Mucosa of stomach (tissue), 1 donor: Measurements from ENCODE around the gene TWF1.

Experiments used
- H3K27me3 ChIP-seq: one replicate; pipeline ENCODE4 v1.7.0; 2013; ENCODE audit warnings: mild to moderate bottlenecking, low read length; ENCODE audit not compliant: control insufficient read depth, insufficient read depth
- H3K36me3 ChIP-seq: one replicate; pipeline ENCODE4 v1.7.0; 2013; ENCODE audit warnings: low read length; ENCODE audit not compliant: control insufficient read depth, insufficient read depth
- H3K4me1 ChIP-seq: one replicate; pipeline ENCODE4 v1.7.0; 2013; ENCODE audit warnings: mild to moderate bottlenecking, low read length; ENCODE audit not compliant: control insufficient read depth, insufficient read depth
- H3K4me3 ChIP-seq: one replicate; pipeline ENCODE4 v1.7.0; 2013; ENCODE audit warnings: low read length
- H3K9ac ChIP-seq: one replicate; pipeline ENCODE4 v1.7.0; 2013; ENCODE audit warnings: mild to moderate bottlenecking, low read length, moderate library complexity
- H3K9me3 ChIP-seq: one replicate; pipeline ENCODE4 v1.7.0; 2013; ENCODE audit warnings: mild to moderate bottlenecking, low read length, moderate library complexity; ENCODE audit not compliant: control insufficient read depth
- donor health status: Pancreatic carcinoma.

Gene TWF1

DNA sequence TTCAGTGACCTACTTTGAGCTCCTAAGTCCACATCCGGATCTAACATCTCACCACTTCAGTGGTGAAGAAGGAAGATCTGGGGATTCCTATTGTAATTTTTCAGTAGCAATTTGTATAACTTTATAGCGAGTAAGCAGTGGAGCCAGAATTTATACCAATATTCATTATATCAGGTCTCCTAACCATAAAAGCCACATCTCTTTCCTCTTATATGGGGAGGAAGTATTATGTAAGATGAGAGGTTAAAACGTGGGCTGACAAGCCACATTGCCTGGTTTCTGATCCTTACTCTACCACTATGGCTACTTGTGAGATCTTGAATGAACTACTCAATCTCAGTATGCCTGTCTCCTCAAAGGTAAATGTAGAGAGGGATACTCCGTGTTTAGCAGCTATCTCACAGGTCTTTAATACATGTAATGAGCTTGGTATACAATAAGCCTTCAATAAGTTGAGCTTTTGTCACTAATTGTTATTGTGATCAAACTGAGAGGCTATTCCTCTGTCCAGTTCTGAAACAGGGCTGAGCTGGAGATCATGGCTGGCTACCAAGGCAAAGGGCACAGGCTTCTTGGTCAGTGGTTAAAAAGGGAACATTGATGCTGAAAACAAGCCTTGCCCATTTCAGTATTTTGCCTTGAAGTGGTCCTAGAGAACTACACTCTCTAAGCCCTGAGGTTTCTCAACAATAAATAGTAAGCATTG lies 26.5 kb upstream of the TWF1 start:
- H3K27me3 ChIP-seq = no peaks in the 10 kb centered on the region
- peaks cover 13% of the 10 kb centered on the region for H3K4me1 ChIP-seq
- no peaks in the 10 kb centered on the region for H3K36me3 ChIP-seq
- no peak overlapping the region for H3K4me3 ChIP-seq
- H3K9me3 ChIP-seq = no peaks in the 10 kb centered on the region
- H3K9ac ChIP-seq = no peak overlapping the region

DNA sequence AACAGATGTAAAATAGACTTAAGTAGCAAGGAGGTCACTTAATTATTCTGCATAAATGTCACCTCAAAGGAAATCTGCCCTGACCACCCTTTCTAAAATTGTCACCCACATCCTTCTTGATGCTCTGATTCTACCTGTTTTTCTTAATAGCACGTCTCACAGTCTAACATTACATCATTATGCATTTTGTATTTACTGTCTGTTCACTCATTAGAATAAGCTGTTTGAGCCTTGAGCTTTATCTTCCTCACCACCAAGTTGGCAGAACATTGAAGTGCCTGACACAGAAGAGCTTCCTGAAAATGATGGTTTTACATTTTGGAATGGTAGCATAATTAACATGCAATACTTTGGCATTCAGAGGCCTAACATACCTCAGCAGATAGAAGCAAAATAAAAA lies 21.0 kb upstream of the TWF1 start:
- Histone ChIP-seq H3K27me3 (no peaks in the 10 kb centered on the region), H3K4me3 (no peak overlapping the region), H3K9ac (no peak overlapping the region), H3K9me3 (no peaks in the 10 kb centered on the region), H3K36me3 (no peaks in the 10 kb centered on the region), H3K4me1 (no peaks in the 10 kb centered on the region)

DNA sequence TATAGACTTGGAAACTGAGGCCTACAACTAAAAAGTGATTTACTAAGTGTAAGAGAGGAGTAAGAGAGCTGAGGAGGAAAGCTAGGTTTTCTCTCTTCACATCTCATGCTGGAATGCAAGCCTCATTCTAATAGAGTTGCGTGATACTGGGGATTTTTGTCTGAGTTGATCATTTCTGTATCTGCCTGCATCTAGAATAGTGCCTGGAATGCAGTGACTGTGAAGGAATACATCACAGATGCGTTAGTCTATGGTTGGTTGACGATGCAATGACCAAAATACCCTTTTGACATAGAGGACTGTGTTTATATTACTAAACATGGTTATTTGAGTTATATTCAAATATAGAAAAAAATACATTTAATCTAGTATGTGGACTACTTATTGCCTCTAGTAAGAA lies 20.6 kb upstream of the TWF1 start:
- Histone ChIP-seq H3K9ac (no peak overlapping the region), H3K4me1 (no peaks in the 10 kb centered on the region), H3K36me3 (no peaks in the 10 kb centered on the region), H3K27me3 (no peaks in the 10 kb centered on the region), H3K9me3 (no peaks in the 10 kb centered on the region), H3K4me3 (no peak overlapping the region)

DNA sequence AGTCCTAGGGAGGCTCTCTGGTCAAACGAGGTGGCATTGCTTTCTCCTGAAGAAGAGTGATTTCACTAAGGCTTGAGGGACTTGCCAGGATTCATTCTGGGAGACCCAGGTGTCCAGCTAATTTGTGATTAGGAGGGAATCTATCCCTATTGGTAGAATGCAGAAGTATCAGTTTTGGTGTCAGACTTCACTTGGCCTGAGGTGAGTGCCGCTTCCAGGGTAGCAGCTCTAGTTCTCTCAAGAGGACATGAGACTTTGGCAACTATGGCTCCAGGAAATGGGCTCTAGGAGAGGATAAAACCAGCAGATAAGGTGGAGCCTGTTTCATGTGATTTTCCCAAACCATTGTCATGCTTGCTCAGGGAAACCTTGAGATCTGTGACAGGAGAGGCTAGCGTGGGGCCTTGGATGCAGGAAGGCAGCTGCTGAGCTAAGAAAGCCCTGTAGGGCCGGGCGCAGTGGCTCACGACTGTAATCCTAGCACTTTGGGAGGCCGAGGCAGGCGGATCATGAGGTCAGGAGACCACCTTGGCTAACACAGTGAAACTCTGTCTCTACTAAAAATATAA lies 18.2 kb upstream of the TWF1 start:
- H3K36me3 ChIP-seq = no peaks in the 10 kb centered on the region
- no peak overlapping the region for H3K4me3 ChIP-seq
- H3K9me3 ChIP-seq = no peaks in the 10 kb centered on the region
- H3K4me1 ChIP-seq = no peaks in the 10 kb centered on the region
- no peak overlapping the region for H3K9ac ChIP-seq
- H3K27me3 ChIP-seq = no peaks in the 10 kb centered on the region

DNA sequence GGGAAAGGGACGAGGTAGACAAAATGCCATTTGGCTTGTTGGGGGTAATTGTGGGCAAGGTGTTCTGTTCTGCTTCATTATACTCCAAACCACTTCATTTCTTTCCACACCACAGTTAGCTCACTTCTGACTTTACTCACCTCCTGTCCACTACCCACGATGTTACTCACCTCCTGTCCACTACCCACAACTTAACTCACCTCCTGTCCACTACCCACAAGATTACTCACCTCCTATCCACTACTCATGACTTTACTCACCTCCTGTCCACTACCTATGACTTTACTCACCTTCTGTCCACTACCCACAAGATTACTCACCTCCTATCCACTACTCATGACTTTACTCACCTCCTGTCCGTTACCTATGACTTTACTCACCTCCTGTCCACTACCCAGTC lies 10.1 kb upstream of the TWF1 start:
- no peaks in the 10 kb centered on the region for H3K27me3 ChIP-seq
- no peak overlapping the region for H3K9ac ChIP-seq
- no peaks in the 10 kb centered on the region for H3K9me3 ChIP-seq
- no peaks in the 10 kb centered on the region for H3K36me3 ChIP-seq
- H3K4me3 ChIP-seq = no peak overlapping the region
- no peaks in the 10 kb centered on the region for H3K4me1 ChIP-seq

DNA sequence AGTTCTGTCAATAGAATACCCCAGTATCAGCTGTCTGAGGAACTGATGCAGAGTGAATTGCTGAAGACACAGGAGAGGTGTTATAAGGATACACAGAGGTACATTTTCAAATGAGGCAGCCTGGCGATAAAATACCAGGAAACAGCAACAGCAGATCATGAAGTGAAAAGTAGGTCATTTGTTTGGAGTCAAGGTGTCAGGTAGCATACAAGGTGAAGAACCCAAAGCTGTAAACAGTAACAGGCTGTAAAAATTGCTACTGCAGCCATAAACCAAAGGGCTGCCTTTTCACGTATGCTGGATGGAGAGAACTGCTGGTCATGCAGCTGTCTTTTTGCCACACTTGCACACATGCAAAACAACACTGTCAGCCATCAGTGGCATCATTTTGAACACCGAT lies 9.3 kb upstream of the TWF1 start:
- Histone ChIP-seq H3K27me3 (no peaks in the 10 kb centered on the region), H3K4me3 (no peak overlapping the region), H3K9me3 (no peaks in the 10 kb centered on the region), H3K9ac (no peak overlapping the region), H3K4me1 (no peaks in the 10 kb centered on the region), H3K36me3 (no peaks in the 10 kb centered on the region)

DNA sequence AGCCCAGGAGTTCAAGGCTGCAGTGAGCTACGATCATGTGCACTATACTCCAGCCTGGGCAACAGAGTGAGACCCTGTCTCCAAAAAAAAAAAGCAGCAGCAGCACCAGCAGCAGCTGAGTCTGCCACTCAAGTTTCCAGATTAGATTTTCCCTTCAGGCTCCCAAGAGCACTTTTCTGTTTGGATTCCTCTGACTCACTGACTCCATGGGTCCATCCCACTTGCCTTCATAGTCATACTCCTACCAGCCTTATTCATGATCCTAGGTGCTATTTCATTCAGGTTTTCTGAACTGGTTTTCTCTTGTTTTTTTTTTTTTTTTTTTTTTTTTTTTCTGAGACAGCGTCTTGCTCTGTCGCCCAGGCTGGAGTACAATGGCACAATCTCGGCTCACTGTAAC lies 6.8 kb upstream of the TWF1 start:
- no peaks in the 10 kb centered on the region for H3K4me1 ChIP-seq
- no peaks in the 10 kb centered on the region for H3K9me3 ChIP-seq
- H3K9ac ChIP-seq = no peak overlapping the region
- H3K4me3 ChIP-seq = no peak overlapping the region
- H3K27me3 ChIP-seq = no peaks in the 10 kb centered on the region
- no peaks in the 10 kb centered on the region for H3K36me3 ChIP-seq

DNA sequence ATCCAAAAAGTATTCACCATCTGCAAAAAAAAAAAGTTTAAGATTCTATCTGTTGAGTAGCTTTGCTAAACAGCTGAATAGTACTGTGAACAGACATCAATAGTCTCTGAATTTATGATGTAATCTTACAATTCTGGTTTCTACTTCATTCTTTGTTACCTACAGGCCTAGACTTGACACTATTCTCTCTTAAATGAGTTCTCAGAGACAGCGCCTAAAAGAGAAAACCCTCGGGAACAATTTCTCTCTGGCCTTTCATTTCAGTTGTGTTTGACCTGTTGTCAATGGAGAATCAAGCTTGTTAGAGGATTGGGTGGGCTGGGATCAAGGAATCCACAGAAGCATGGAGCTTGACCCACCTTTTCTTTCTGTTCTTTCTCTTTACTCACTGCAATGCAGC lies 5.9 kb upstream of the TWF1 start:
- Histone ChIP-seq H3K4me1 (no peaks in the 10 kb centered on the region), H3K9ac (no peak overlapping the region), H3K4me3 (no peak overlapping the region), H3K27me3 (no peaks in the 10 kb centered on the region), H3K9me3 (no peaks in the 10 kb centered on the region), H3K36me3 (no peaks in the 10 kb centered on the region)

DNA sequence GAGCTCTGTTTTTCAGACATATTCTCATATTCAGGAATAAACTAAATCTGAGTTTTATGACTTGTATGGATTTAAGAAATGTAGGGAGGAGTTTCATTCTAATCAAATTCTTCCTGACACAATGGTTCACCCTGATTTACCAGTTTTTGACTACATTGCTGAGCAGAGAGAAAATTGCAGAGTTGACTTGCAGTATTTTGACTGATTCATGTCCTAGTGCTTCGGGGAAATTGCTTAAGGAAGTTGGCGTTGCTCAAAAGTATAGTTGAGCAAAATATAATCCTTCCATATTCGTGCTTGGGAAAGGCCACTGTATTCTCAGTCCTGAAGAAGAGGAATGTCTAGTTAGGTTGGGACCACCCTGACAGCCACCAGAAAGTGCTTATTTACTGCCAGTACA lies 1.3 kb upstream of the TWF1 start:
- no peak overlapping the region for H3K4me3 ChIP-seq
- no peaks in the 10 kb centered on the region for H3K27me3 ChIP-seq
- H3K9me3 ChIP-seq = no peaks in the 10 kb centered on the region

DNA sequence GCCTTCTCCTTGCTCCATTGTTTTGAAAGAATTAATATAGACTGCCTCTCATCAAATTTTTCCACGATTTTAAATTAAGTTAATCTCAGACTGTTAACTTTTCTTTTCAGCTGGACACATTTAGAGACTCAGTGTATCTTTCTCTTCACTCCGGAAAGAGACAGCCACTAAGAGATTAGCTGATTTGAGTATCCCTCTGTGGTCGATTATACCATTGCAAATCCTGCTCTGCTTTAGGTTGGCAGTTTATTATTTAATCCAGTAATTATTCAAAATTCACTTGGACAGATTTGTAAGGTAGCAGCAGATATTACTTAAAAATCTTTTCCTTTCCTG lies 588 bp upstream of the TWF1 start:
- H3K4me3 ChIP-seq = peak overlapping the region; percentile 90
- H3K27me3 ChIP-seq = no peaks in the 10 kb centered on the region
- no peaks in the 10 kb centered on the region for H3K36me3 ChIP-seq
- H3K9me3 ChIP-seq = no peaks in the 10 kb centered on the region
- H3K4me1 ChIP-seq = no peaks in the 10 kb centered on the region
- H3K9ac ChIP-seq = peak overlapping the region; percentile 97

More for the DNA sequence above, 1.3 kb upstream of the TWF1 start:
- Histone ChIP-seq H3K4me1 (no peaks in the 10 kb centered on the region), H3K36me3 (no peaks in the 10 kb centered on the region), H3K9ac (no peak overlapping the region)

DNA sequence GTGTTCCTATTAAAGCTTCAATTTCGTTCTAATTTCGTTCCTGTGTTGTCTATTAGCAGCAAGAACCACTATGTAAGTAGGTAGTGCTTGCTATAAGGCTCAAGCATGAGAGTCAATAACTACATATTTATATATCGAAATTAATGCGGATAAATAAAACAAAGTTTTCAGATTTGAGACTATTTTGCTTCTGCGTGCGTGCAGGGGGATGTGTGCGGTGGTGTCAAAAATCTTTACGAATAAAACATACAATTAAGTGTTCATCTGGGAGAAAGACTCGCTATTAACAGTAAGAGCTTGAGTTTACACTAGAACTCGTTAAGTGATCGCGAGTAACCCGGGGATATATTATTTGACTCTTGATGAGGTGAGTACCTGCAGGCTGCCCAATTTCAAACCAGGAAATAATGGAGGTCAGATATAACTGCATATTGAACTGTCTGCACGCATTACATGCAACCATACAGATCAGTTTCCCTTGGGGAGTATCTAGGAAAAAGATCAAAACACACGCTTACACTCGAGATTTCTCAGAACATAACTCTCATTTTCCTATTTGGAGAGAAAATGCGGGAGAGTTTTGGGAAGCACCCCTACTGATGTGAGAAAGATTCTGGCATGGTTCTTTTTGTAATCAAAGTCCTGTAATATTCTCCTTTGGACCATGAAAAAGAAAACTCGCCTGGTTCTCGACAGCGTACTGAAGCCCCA lies 813 bp downstream of the TWF1 start:
- H3K27me3 ChIP-seq = no peaks in the 10 kb centered on the region
- H3K4me1 ChIP-seq = no peaks in the 10 kb centered on the region
- H3K36me3 ChIP-seq = no peaks in the 10 kb centered on the region
- H3K4me3 ChIP-seq = peak overlapping the region; percentile 42
- H3K9me3 ChIP-seq = no peaks in the 10 kb centered on the region
- peak overlapping the region; percentile 97 for H3K9ac ChIP-seq

DNA sequence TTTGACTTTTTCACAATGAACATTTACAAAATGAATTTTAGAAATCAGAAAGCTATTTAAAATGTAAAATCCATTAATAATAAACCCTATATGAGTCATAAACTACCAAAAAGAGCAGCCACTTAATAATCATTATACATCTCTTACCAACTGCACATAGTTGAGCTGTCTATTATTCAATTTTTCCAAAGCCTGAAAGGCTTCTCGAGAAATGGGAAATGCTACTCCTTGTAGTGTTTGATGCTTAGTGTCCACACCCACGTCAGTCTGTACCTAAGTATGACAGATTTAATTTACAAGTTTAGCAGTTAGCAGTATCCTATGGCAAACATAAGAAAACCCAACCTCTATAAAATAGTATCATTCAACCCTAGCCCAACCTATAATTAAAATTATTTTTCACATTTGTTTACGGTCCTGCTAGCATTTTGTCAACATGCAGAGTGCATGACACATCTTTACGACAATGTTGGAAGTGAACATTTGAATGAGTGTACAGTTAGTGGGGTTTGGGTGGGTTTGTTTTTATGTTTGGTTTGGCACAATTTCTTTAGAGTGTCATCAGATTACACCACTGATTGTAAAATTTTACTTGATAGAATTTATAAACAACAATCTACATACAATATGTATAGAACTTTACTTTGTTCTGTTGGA lies 8.4 kb downstream of the TWF1 start:
- Histone ChIP-seq H3K9ac (no peak overlapping the region), H3K36me3 (no peaks in the 10 kb centered on the region), H3K9me3 (no peaks in the 10 kb centered on the region), H3K4me3 (no peak overlapping the region), H3K4me1 (no peaks in the 10 kb centered on the region), H3K27me3 (no peaks in the 10 kb centered on the region)
